HepG2 (cell line): ENCODE data around the gene ETV5. TPM values are rescaled to one million over a fixed set of nuclear protein-coding genes. Genes with fewer than 3 reads are reported as not detected.
A peak's percentile ranks its signal among the peaks of the same experiment; 100 is the strongest.

Experiments
- ATF1 ChIP-seq: IDR thresholded peaks from 2 replicates; pipeline ENCODE4 v1.6.1; 2016; ENCODE audit warnings: mild to moderate bottlenecking, control low read depth
- ATRX ChIP-seq: sonication (generic); formaldehyde crosslinking; IDR thresholded peaks from 2 replicates; pipeline ENCODE4 v1.4.0; 2020; ENCODE audit warnings: missing genetic modification reagents, borderline replicate concordance
- ERF ChIP-seq: IDR thresholded peaks from 2 replicates; pipeline ENCODE4 v1.6.1; 2018; ENCODE audit warnings: missing biosample characterization, missing genetic modification reagents
- HMG20A ChIP-seq: IDR thresholded peaks from 2 replicates; pipeline ENCODE4 v1.6.1; 2016; ENCODE audit warnings: borderline replicate concordance
- HOMEZ ChIP-seq: IDR thresholded peaks from 2 replicates; pipeline ENCODE4 v1.6.1; 2016; ENCODE audit warnings: low read depth
- MATR3 ChIP-seq: sonication (generic); formaldehyde crosslinking; IDR thresholded peaks from 2 replicates; pipeline ENCODE4 v1.4.0; 2020; ENCODE audit warnings: missing genetic modification reagents
- PITX1 ChIP-seq: sonication (generic); formaldehyde crosslinking; IDR thresholded peaks from 2 replicates; pipeline ENCODE4 v1.5.1; 2020; ENCODE audit warnings: mild to moderate bottlenecking, missing genetic modification reagents
- RFXAP ChIP-seq: sonication (generic); formaldehyde crosslinking; IDR thresholded peaks from 2 replicates; pipeline ENCODE4 v1.4.0; 2020; ENCODE audit warnings: missing genetic modification reagents, borderline replicate concordance
- SNAPC4 ChIP-seq: sonication (generic); formaldehyde crosslinking; IDR thresholded peaks from 2 replicates; pipeline ENCODE4 v1.4.0; 2020; ENCODE audit warnings: mild to moderate bottlenecking, missing genetic modification reagents
- SP4 ChIP-seq: sonication (generic); formaldehyde crosslinking; IDR thresholded peaks from 2 replicates; pipeline ENCODE4 v1.8.1; 2023; ENCODE audit warnings: mild to moderate bottlenecking, missing genetic modification reagents
- ZFYVE20 ChIP-seq: sonication (generic); formaldehyde crosslinking; IDR thresholded peaks from 2 replicates; pipeline ENCODE4 v1.8.0; 2023; ENCODE audit warnings: low read depth, mild to moderate bottlenecking, moderate library complexity, missing genetic modification reagents, borderline replicate concordance
- ZGPAT ChIP-seq: IDR thresholded peaks from 2 replicates; pipeline ENCODE4 v1.6.1; 2016; ENCODE audit warnings: mild to moderate bottlenecking
- ZNF205 ChIP-seq: IDR thresholded peaks from 2 replicates; pipeline ENCODE4 v1.6.1; 2018; ENCODE audit warnings: missing biosample characterization, missing genetic modification reagents
- ZNF230 ChIP-seq: sonication (generic); formaldehyde crosslinking; IDR thresholded peaks from 2 replicates; pipeline ENCODE4 v1.4.0; 2020; ENCODE audit warnings: mild to moderate bottlenecking, missing genetic modification reagents
- ZNF33B ChIP-seq: sonication (generic); formaldehyde crosslinking; IDR thresholded peaks from 2 replicates; pipeline ENCODE4 v1.5.1; 2020; ENCODE audit warnings: mild to moderate bottlenecking, missing genetic modification reagents
- polyA plus RNA-seq, 8 experiments: library from polyadenylated mRNA; depleted of rRNA in 3 of 8; stranded (reverse) in 7 of 8; unstranded in 1 of 8; fragments of >200 nt; fragmentation: Illumina TruSeq in 4 of 8; extraction: Trizol in 4 of 8; gene quantifications; 2 replicates each; pipeline versions ENCODE4 v1.2.1 to v1.2.3, GENCODE V29; 2011 to 2016; ENCODE audit warnings: low read depth in 4 of 8, missing spikeins in 1 of 8, mixed read lengths in 1 of 8; ENCODE audit not compliant: insufficient read depth in 1 of 8
- total RNA-seq, 5 experiments: library from RNA; depleted of rRNA; stranded (reverse); fragments of >200 nt; fragmentation: Illumina TruSeq; extraction: Trizol; gene quantifications; 2 replicates each; pipeline ENCODE4 v1.2.3, GENCODE V29; 2016; ENCODE audit warnings: low read depth in 1 of 5

The ETV5 gene
- total and polyA plus RNA-seq, 2 of the 13 experiments (the other 11 are each of a cell fraction or from before 2014, with no cell fraction given), result 52.9 to 57.2 TPM

- TF ChIP-seq ZFYVE20 (CRISPR knock-in tag) (no peak), ATF1 (no peak; the same call in 1 of the 2 replicates), SNAPC4 (no peak), ZNF230 (CRISPR knock-in tag) (no peak), ATRX (CRISPR knock-in tag) (no peak), ZNF33B (CRISPR knock-in tag) (0 out of 2 replicates have a peak, but pooled peaks have one; percentile 51), ZGPAT (CRISPR knock-in tag) (peak; percentile 69), HMG20A (CRISPR knock-in tag) (peak; percentile 65; the same call in 1 of the 2 replicates), HOMEZ (CRISPR knock-in tag) (peak; percentile 60; the same call in 1 of the 2 replicates), PITX1 (no peak), RFXAP (no peak), ERF (CRISPR knock-in tag) (peak; percentile 78), ZNF205 (CRISPR knock-in tag) (0 out of 2 replicates have a peak, but pooled peaks have one; percentile 32), MATR3 (CRISPR knock-in tag) (no peak), SP4 (CRISPR knock-in tag) (no peak)
Observed at GRCh38 chr3:186097663-186098451, 11.0 kb downstream of the ETV5 start (continued).
